ENCODE results near the gene IL17C.

Gene IL17C

DNA sequence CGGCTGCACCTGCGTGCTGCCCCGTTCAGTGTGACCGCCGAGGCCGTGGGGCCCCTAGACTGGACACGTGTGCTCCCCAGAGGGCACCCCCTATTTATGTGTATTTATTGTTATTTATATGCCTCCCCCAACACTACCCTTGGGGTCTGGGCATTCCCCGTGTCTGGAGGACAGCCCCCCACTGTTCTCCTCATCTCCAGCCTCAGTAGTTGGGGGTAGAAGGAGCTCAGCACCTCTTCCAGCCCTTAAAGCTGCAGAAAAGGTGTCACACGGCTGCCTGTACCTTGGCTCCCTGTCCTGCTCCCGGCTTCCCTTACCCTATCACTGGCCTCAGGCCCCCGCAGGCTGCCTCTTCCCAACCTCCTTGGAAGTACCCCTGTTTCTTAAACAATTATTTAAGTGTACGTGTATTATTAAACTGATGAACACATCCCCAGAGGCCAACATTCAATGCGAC is 1.7 kb downstream of the IL17C start:
- no peak overlapping the region for H3K4me3 ChIP-seq (ENCODE audit: low read length)
- H3K27me3 ChIP-seq (replicated peaks; ENCODE audit: control insufficient read depth, insufficient read depth, low read length), result peaks cover 37% of the 10 kb centered on the region
- no peaks in the 10 kb centered on the region for H3K9me3 ChIP-seq (ENCODE audit: control insufficient read depth, low read length)
- no peaks in the 10 kb centered on the region for H3K36me3 ChIP-seq (ENCODE audit: control insufficient read depth, insufficient read depth, low read length, severe bottlenecking)
- no peaks in the 10 kb centered on the region for H3K4me1 ChIP-seq (ENCODE audit: control insufficient read depth, insufficient read depth, low read length)
- no peak for DNase-seq (ENCODE audit: low read depth)
- H3K9ac ChIP-seq (ENCODE audit: low read length), result no peak overlapping the region

GRCh38 chr16:88640498-88641247 is 2.3 kb downstream of the IL17C start:
- H3K9me3 ChIP-seq (ENCODE audit: control insufficient read depth, low read length), result no peaks in the 10 kb centered on the region
- no peak overlapping the region for H3K4me3 ChIP-seq (ENCODE audit: low read length)
- DNase-seq (ENCODE audit: low read depth), result no peak
- H3K36me3 ChIP-seq (ENCODE audit: control insufficient read depth, insufficient read depth, low read length, severe bottlenecking), result no peaks in the 10 kb centered on the region
- H3K27me3 ChIP-seq (replicated peaks; ENCODE audit: control insufficient read depth, insufficient read depth, low read length), result peaks cover 37% of the 10 kb centered on the region
- no peak overlapping the region for H3K9ac ChIP-seq (ENCODE audit: low read length)
- H3K4me1 ChIP-seq (ENCODE audit: control insufficient read depth, insufficient read depth, low read length), result no peaks in the 10 kb centered on the region

GRCh38 chr16:88642881-88643643 is 4.7 kb downstream of the IL17C start:
- Histone ChIP-seq H3K4me1 (ENCODE audit: control insufficient read depth, insufficient read depth, low read length) (no peaks in the 10 kb centered on the region), H3K9ac (ENCODE audit: low read length) (no peak overlapping the region), H3K27me3 (replicated peaks; ENCODE audit: control insufficient read depth, insufficient read depth, low read length) (peaks cover 26% of the 10 kb centered on the region), H3K4me3 (ENCODE audit: low read length) (no peak overlapping the region), H3K36me3 (ENCODE audit: control insufficient read depth, insufficient read depth, low read length, severe bottlenecking) (no peaks in the 10 kb centered on the region), H3K9me3 (ENCODE audit: control insufficient read depth, low read length) (no peaks in the 10 kb centered on the region)
- DNase-seq (ENCODE audit: low read depth), result no peak

DNA sequence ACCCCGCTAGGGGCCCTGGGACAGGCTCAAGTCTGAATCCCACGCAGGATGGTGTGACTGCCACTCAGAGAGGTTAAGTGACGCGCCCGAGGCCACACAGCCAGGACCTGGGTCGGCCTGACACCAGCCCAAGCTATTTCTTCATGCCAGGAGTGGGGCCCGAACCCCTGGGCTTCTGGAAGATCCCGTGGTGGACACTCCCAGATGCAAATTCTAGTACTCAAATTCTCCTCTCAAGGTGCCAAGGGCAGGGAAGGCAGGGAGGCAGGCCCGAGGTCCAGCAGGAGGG is 5.2 kb downstream of the IL17C start:
- H3K27me3 ChIP-seq (replicated peaks; ENCODE audit: control insufficient read depth, insufficient read depth, low read length), result peaks cover 21% of the 10 kb centered on the region
- H3K36me3 ChIP-seq (ENCODE audit: control insufficient read depth, insufficient read depth, low read length, severe bottlenecking), result no peaks in the 10 kb centered on the region
- H3K4me1 ChIP-seq (ENCODE audit: control insufficient read depth, insufficient read depth, low read length), result no peaks in the 10 kb centered on the region
- H3K4me3 ChIP-seq (ENCODE audit: low read length), result no peak overlapping the region
- no peak overlapping the region for H3K9ac ChIP-seq (ENCODE audit: low read length)
- no peaks in the 10 kb centered on the region for H3K9me3 ChIP-seq (ENCODE audit: control insufficient read depth, low read length)
- DNase-seq (ENCODE audit: low read depth), result no peak

DNA sequence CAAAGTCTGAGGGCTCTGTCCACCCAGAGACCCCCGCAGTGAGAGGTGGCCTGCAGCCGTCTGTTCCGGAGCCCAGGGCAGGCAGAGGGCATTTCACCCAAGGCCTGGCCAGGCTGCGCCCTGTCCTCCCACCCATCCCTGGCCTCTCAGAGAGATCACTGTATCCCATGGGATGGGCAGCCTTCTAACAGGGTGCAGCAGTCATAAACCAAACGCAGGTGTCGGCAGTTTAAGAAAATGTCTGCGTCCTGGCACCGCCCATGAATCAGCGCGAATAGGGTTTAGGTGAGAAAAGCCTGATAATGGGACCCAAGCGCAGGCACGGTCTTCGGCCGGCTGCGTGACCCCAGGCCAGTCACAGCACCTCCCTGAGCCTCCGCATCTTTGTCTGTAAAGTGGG is 7.1 kb downstream of the IL17C start:
- Histone ChIP-seq H3K4me3 (ENCODE audit: low read length) (no peak overlapping the region), H3K36me3 (ENCODE audit: control insufficient read depth, insufficient read depth, low read length, severe bottlenecking) (no peaks in the 10 kb centered on the region), H3K9ac (ENCODE audit: low read length) (no peak overlapping the region), H3K9me3 (ENCODE audit: control insufficient read depth, low read length) (no peaks in the 10 kb centered on the region), H3K4me1 (ENCODE audit: control insufficient read depth, insufficient read depth, low read length) (no peaks in the 10 kb centered on the region), H3K27me3 (replicated peaks; ENCODE audit: control insufficient read depth, insufficient read depth, low read length) (peaks cover 2% of the 10 kb centered on the region)
- no peak for DNase-seq (ENCODE audit: low read depth)

DNA sequence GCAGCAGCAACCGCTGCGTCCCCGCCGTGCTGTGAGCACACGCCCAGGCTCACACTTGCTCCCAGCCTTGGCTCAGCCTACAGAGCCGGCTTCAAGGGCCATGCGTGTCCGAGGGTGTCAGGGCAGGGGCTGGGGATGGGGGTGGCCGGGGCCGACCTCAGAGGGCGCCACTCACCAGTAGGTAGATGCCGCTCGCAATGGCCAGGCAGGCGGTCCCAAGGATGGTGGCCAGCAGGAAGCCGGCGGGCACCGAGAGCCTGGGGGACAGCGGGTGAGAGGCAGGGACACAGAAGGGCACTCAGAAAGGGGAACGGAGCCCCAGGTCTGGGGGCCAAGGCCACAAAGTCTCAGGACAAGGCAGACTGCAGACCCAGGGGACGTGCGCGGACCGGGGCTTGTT is 7.6 kb downstream of the IL17C start:
- H3K4me1 ChIP-seq (ENCODE audit: control insufficient read depth, insufficient read depth, low read length), result no peaks in the 10 kb centered on the region
- H3K9ac ChIP-seq (ENCODE audit: low read length), result no peak overlapping the region
- no peaks in the 10 kb centered on the region for H3K27me3 ChIP-seq (replicated peaks; ENCODE audit: control insufficient read depth, insufficient read depth, low read length)
- no peaks in the 10 kb centered on the region for H3K9me3 ChIP-seq (ENCODE audit: control insufficient read depth, low read length)
- no peak overlapping the region for H3K4me3 ChIP-seq (ENCODE audit: low read length)
- no peaks in the 10 kb centered on the region for H3K36me3 ChIP-seq (ENCODE audit: control insufficient read depth, insufficient read depth, low read length, severe bottlenecking)
- DNase-seq (ENCODE audit: low read depth), result no peak

GRCh38 chr16:88646345-88647034 is 8.1 kb downstream of the IL17C start:
- H3K4me3 ChIP-seq (ENCODE audit: low read length), result no peak overlapping the region
- H3K4me1 ChIP-seq (ENCODE audit: control insufficient read depth, insufficient read depth, low read length), result peaks cover 5% of the 10 kb centered on the region
- H3K9me3 ChIP-seq (ENCODE audit: control insufficient read depth, low read length), result no peaks in the 10 kb centered on the region
- H3K27me3 ChIP-seq (replicated peaks; ENCODE audit: control insufficient read depth, insufficient read depth, low read length), result no peaks in the 10 kb centered on the region
- DNase-seq (ENCODE audit: low read depth), result no peak
- H3K36me3 ChIP-seq (ENCODE audit: control insufficient read depth, insufficient read depth, low read length, severe bottlenecking), result no peaks in the 10 kb centered on the region
- no peak overlapping the region for H3K9ac ChIP-seq (ENCODE audit: low read length)

DNA sequence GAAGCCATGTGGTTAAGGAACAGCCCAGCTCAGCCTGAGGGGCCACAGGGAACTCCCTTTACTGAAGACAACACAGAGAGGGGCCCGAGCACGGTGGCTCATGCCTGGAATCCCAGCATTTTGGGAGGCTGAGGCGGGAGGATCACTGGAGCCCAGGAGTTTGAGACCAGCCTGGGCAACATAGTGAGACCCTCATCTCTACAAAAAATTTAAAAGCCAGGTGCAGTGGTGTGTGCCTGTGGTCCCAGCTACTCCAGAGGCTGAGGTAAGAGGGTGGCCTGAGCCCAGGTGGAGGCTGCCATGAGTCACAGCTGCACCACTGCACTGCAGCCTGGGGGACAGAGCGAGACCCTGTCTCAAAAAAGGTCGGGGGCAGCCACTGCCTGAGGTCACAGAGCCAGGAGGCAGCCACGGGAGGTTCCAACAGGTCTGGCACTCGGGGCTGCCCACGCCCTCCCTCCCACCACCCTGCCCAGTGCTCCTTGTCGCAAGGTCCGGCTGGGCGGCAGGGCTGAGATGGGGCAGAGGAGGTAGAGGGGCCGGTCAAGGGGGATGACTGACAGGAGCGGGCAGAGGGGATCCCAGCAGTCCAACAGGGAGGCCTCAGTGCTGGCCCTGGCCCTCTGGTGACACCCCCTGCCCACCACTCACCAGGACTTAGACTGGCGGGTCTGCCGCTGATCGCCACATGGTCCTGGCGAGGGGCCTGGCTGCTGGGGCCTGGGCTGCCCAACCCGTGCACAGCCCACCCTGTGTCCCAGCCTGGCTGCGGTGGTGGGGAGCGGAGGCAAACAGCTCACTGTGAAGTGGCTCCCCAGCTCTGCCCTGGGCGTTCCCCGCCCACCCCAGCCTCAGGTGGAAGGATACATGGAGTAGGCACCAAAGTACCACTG is 9.1 kb downstream of the IL17C start:
- Histone ChIP-seq H3K4me3 (ENCODE audit: low read length) (no peak overlapping the region), H3K9me3 (ENCODE audit: control insufficient read depth, low read length) (no peaks in the 10 kb centered on the region), H3K4me1 (ENCODE audit: control insufficient read depth, insufficient read depth, low read length) (peaks cover 6% of the 10 kb centered on the region), H3K36me3 (ENCODE audit: control insufficient read depth, insufficient read depth, low read length, severe bottlenecking) (peaks cover 6% of the 10 kb centered on the region), H3K9ac (ENCODE audit: low read length) (no peak overlapping the region), H3K27me3 (replicated peaks; ENCODE audit: control insufficient read depth, insufficient read depth, low read length) (no peaks in the 10 kb centered on the region)
- DNase-seq (ENCODE audit: low read depth), result no peak

- Histone ChIP-seq H3K4me3 (ENCODE audit: low read length) (peak overlapping the region; percentile 80), H3K36me3 (ENCODE audit: control insufficient read depth, insufficient read depth, low read length, severe bottlenecking) (peaks cover 26% of the 10 kb centered on the region), H3K4me1 (ENCODE audit: control insufficient read depth, insufficient read depth, low read length) (peaks cover 6% of the 10 kb centered on the region), H3K9me3 (ENCODE audit: control insufficient read depth, low read length) (no peaks in the 10 kb centered on the region), H3K27me3 (replicated peaks; ENCODE audit: control insufficient read depth, insufficient read depth, low read length) (no peaks in the 10 kb centered on the region), H3K9ac (ENCODE audit: low read length) (peak overlapping the region; percentile 84)
- no peak for DNase-seq (ENCODE audit: low read depth)
These were observed 11.0 kb downstream of the IL17C start for GRCh38 chr16:88649195-88649923.

- DNase-seq (ENCODE audit: low read depth), result peak; percentile 27
- Histone ChIP-seq H3K36me3 (ENCODE audit: control insufficient read depth, insufficient read depth, low read length, severe bottlenecking) (peaks cover 33% of the 10 kb centered on the region), H3K9ac (ENCODE audit: low read length) (peak overlapping the region; percentile 84), H3K4me1 (ENCODE audit: control insufficient read depth, insufficient read depth, low read length) (peaks cover 6% of the 10 kb centered on the region), H3K27me3 (replicated peaks; ENCODE audit: control insufficient read depth, insufficient read depth, low read length) (no peaks in the 10 kb centered on the region), H3K4me3 (ENCODE audit: low read length) (peak overlapping the region; percentile 80), H3K9me3 (ENCODE audit: control insufficient read depth, low read length) (no peaks in the 10 kb centered on the region)
These were observed 11.8 kb downstream of the IL17C start for GRCh38 chr16:88649924-88650748.

Data from adipocyte (in vitro differentiated cells).